ENCODE results near the gene DCAF6. TPM values are rescaled to one million over a fixed set of nuclear protein-coding genes. Genes with fewer than 3 reads are reported as not detected.

Gene DCAF6
- total and polyA plus RNA-seq, 4 donors = 19.7 to 120 (median 28.2) TPM

DNA sequence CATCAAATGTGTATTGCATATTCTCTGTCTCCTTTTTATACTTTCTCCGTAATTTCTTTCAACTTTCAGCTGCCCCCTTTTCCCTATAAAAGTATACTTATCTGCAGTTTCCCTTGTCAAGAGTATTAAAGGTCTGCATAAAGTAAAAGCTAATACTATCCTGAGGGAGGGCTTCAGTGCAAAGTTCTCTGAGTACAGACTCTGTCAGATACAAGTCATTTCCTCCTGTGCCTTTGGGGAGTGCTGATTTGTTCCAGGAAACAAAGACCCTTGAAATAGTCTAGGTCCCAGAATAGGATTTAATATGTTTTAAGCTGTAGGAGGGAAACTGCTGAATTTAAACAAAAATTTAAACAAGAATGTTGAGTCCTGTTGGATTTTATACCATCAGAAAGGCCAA lies 188.6 kb downstream of the DCAF6 start:
- Histone ChIP-seq H3K36me3 (ENCODE audit: control insufficient read depth in 4 of 4, insufficient read depth in 4 of 4, low read length in 4 of 4) (peaks cover 0 to 20% (median 6%) of the 10 kb centered on the region in 4 donors), H3K4me1 (ENCODE audit: control insufficient read depth in 5 of 5, insufficient read depth in 5 of 5, low read length in 5 of 5) (peaks cover 0 to 12% (median 7%) of the 10 kb centered on the region in 5 donors), H3K27ac (ENCODE audit: low read depth in 1 of 2, low read length in 1 of 2) (no peak overlapping the region), H3K4me3 (no peak overlapping the region), H3K9me3 (ENCODE audit: control insufficient read depth in 4 of 4, insufficient read depth in 3 of 4, low read length in 3 of 4) (no peaks in the 10 kb centered on the region), H3K9ac (ENCODE audit: insufficient read depth in 1 of 2, low read length in 2 of 2) (no peak overlapping the region), H3K27me3 (ENCODE audit: control insufficient read depth in 3 of 3, insufficient read depth in 3 of 3, low read length in 2 of 3) (no peaks in the 10 kb centered on the region)
- no peak for TF ChIP-seq CTCF (IDR thresholded peaks at IDR 0.05; ENCODE audit: control extremely low read depth, extremely low read depth)
- DNase-seq = no peak
- 99 to 100% methylated on average over 1 of the region's 1 CpG for WGBS, 2 donors
- ATAC-seq (ENCODE audit: insufficient read depth, low FRiP score) = no peak

Small RNA genes within 50 kb of the gene (small RNA-seq; reads per million reads assigned to genes)
- not detected for gene MIR1255B2 (ENCODE audit: low replicate concordance)

Other genes starting within 250 kb of the DCAF6 start
- gene MPZL1, start 214.7 kb upstream of the DCAF6 start, total RNA-seq = 100 to 1,000 TPM in 1 of 2 donors, 10 to 100 TPM in 1; 89.9 to 116 TPM
- 10 to 100 TPM; 25.3 to 64.1 TPM for gene MPZL1, start 214.7 kb upstream of the DCAF6 start, polyA plus RNA-seq
- gene ADCY10, start 22.5 kb upstream of the DCAF6 start, total RNA-seq = under 1 TPM in 1 of 2 donors, not detected in 1; 0.09 TPM
- under 1 TPM; 0.06 to 0.10 TPM for gene ADCY10, start 22.5 kb upstream of the DCAF6 start, polyA plus RNA-seq
- gene MPC2, start 389 bp downstream of the DCAF6 start, total RNA-seq = 10 to 100 TPM; 48.1 to 56.4 TPM
- gene MPC2, start 389 bp downstream of the DCAF6 start, polyA plus RNA-seq = 10 to 100 TPM; 32.8 to 50.6 TPM
- 10 to 100 TPM in 1 of 2 donors, 1 to 10 TPM in 1; 8.4 to 15.0 TPM for gene GPR161, start 200.2 kb downstream of the DCAF6 start, total RNA-seq
- 1 to 10 TPM; 2.8 to 3.0 TPM for gene GPR161, start 200.2 kb downstream of the DCAF6 start, polyA plus RNA-seq
- 10 to 100 TPM; 26.4 to 38.4 TPM for gene TIPRL, start 242.3 kb downstream of the DCAF6 start, total RNA-seq
- 10 to 100 TPM; 14.2 to 17.1 TPM for gene TIPRL, start 242.3 kb downstream of the DCAF6 start, polyA plus RNA-seq

Data from lung (tissue), 13 donors.